HUES6 (cell line): ENCODE data around the gene SMKR1.

Experiments used
- H3K27ac ChIP-seq: 2 replicates; pipeline ENCODE4 v1.7.0; 2013; ENCODE audit warnings: low read depth, mild to moderate bottlenecking, low read length, inconsistent platforms
- H3K27me3 ChIP-seq: 2 replicates; pipeline ENCODE4 v1.6.1; 2013; ENCODE audit warnings: low read length; ENCODE audit not compliant: control insufficient read depth, insufficient read depth
- H3K36me3 ChIP-seq: 2 replicates; pipeline ENCODE4 v1.6.1; 2013; ENCODE audit warnings: low read length; ENCODE audit not compliant: control insufficient read depth, insufficient read depth
- H3K4me1 ChIP-seq: 2 replicates; pipeline ENCODE4 v1.6.1; 2013; ENCODE audit warnings: low read length; ENCODE audit not compliant: control insufficient read depth, insufficient read depth
- H3K4me3 ChIP-seq: 2 replicates; pipeline ENCODE4 v1.5.1; 2013; ENCODE audit warnings: low read depth, low read length
- H3K9ac ChIP-seq: one replicate; pipeline ENCODE4 v1.6.1; 2013; ENCODE audit warnings: mild to moderate bottlenecking, low read length
- H3K9me3 ChIP-seq: 2 replicates; pipeline ENCODE4 v1.6.1; 2013; ENCODE audit warnings: low read depth, low read length; ENCODE audit not compliant: control insufficient read depth, insufficient read depth

Gene SMKR1

GRCh38 chr7:129501760-129502707 lies at the start of gene SMKR1:
Gene SMKR1 (plus strand): TSS chr7:129502531. CDS start chr7:129502825, 294 bp downstream.
- Histone ChIP-seq H3K36me3 (no peaks in the 10 kb centered on the region), H3K27ac (no peak within 1 kb of the TSS), H3K9me3 (no peaks in the 10 kb centered on the region), H3K4me1 (no peaks in the 10 kb centered on the region; the same call in 1 of the 2 replicates), H3K4me3 (peak within 1 kb of the TSS; percentile 66), H3K9ac (peak within 1 kb of the TSS; percentile 29), H3K27me3 (peaks cover 33% of the 10 kb centered on the region)

- Histone ChIP-seq H3K27me3 (no peaks in the 10 kb centered on the region), H3K9ac (no peak overlapping the region), H3K27ac (no peak overlapping the region), H3K4me3 (no peak overlapping the region), H3K36me3 (peaks cover 42% of the 10 kb centered on the region), H3K9me3 (peaks cover 15% of the 10 kb centered on the region), H3K4me1 (peaks cover 21% of the 10 kb centered on the region; the same call in 1 of the 2 replicates)
Observed at GRCh38 chr7:129452589-129453231, 49.6 kb upstream of the SMKR1 start.

DNA sequence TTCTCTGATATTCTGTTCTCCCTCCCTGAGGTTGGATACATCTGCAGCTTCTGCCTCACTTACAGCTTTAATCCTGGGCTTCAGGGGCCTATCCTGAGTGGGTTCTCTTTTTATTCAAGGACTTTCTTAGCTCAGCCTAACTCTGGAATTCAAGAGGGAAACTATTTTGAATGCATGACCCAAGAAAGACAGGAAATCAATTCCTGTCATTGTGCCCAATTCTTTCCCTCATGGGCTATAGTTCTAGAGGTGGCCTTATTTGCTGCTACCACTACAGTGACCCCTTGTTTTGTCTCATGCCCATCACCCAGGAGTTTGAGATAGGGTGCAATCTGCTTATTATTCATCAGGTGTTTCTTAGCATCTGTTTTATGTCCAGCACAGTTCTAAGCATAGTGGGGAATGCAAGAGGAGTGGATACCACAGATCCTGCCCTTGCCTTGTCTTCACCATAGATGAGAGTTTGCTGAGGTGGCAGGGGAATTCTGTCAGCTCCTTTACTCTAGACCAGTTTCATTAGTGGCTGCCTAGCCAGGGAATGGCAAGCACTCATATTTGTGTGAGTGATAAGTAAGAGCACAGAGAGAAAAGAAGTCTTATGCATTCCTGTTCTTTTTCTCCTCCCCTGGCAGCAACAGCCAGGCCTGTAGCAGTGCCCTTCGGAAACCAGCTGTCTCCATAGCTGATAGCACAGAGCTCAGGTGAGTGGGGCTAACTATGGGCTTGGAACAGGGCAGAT lies 48.7 kb upstream of the SMKR1 start:
- Histone ChIP-seq H3K4me3 (no peak overlapping the region), H3K9ac (no peak overlapping the region), H3K36me3 (peaks cover 51% of the 10 kb centered on the region), H3K9me3 (peaks cover 7% of the 10 kb centered on the region; the same call in 1 of the 2 replicates), H3K27me3 (no peaks in the 10 kb centered on the region), H3K4me1 (peaks cover 21% of the 10 kb centered on the region; the same call in 1 of the 2 replicates), H3K27ac (no peak overlapping the region; the same call in 1 of the 2 replicates)

DNA sequence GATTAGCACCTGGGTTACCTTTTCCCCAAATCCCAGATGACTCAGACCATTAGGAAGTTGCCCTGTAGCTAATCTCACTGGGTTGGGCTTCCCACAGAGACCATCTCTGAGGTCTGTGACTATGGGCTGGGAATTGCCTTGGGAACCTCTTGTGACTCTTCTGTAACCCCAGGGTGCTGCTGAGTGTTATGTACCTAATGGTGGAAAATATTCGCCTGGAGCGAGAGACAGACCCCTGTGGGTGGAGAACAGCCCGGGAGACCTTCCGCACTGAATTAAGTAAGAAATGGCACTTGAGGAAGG lies 48.1 kb upstream of the SMKR1 start:
- H3K36me3 ChIP-seq: peaks cover 52% of the 10 kb centered on the region
- H3K9me3 ChIP-seq: peaks cover 2% of the 10 kb centered on the region; the same call in 1 of the 2 replicates
- no peaks in the 10 kb centered on the region for H3K27me3 ChIP-seq
- H3K27ac ChIP-seq: no peak overlapping the region; the same call in 1 of the 2 replicates
- H3K9ac ChIP-seq: no peak overlapping the region
- peaks cover 21% of the 10 kb centered on the region; the same call in 1 of the 2 replicates for H3K4me1 ChIP-seq
- H3K4me3 ChIP-seq: no peak overlapping the region

DNA sequence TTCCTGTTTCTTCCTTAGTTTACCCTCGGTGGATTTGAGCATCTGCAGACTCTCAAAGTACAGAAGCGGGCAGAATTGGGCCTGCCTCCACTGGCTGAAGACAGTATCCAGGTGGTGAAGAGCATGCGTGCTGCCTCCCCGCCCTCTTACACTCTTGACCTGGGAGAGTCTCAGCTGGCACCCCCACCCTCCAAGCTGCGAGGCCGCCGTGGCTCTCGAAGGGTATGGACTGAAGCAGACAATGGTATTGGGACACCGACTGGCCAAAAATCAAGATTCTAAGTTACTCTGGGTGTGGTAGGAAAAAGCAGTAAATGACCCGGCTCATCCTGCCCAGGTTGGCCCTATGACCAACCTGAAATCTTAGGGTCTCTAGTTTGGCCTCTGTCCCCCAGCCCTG lies 45.9 kb upstream of the SMKR1 start:
- H3K9ac ChIP-seq: no peak overlapping the region
- H3K36me3 ChIP-seq: peaks cover 65% of the 10 kb centered on the region
- no peaks in the 10 kb centered on the region for H3K27me3 ChIP-seq
- H3K9me3 ChIP-seq: no peaks in the 10 kb centered on the region
- H3K27ac ChIP-seq: no peak overlapping the region
- no peak overlapping the region for H3K4me3 ChIP-seq
- peaks cover 21% of the 10 kb centered on the region; the same call in 1 of the 2 replicates for H3K4me1 ChIP-seq

GRCh38 chr7:129457101-129457500 lies 45.2 kb upstream of the SMKR1 start:
- no peak overlapping the region for H3K9ac ChIP-seq
- no peaks in the 10 kb centered on the region for H3K9me3 ChIP-seq
- no peak overlapping the region for H3K4me3 ChIP-seq
- peaks cover 21% of the 10 kb centered on the region; the same call in 1 of the 2 replicates for H3K4me1 ChIP-seq
- no peaks in the 10 kb centered on the region for H3K27me3 ChIP-seq
- peaks cover 68% of the 10 kb centered on the region for H3K36me3 ChIP-seq
- H3K27ac ChIP-seq: no peak overlapping the region

- H3K4me1 ChIP-seq: peaks cover 20% of the 10 kb centered on the region; the same call in 1 of the 2 replicates
- H3K4me3 ChIP-seq: no peak overlapping the region
- H3K9ac ChIP-seq: no peak overlapping the region
- H3K27ac ChIP-seq: no peak overlapping the region
- H3K27me3 ChIP-seq: no peaks in the 10 kb centered on the region
- H3K36me3 ChIP-seq: peaks cover 73% of the 10 kb centered on the region
- H3K9me3 ChIP-seq: no peaks in the 10 kb centered on the region
Observed at GRCh38 chr7:129458171-129458570, 44.2 kb upstream of the SMKR1 start.

GRCh38 chr7:129461809-129462208 lies 40.5 kb upstream of the SMKR1 start:
- Histone ChIP-seq H3K27ac (no peak overlapping the region), H3K9ac (no peak overlapping the region), H3K4me3 (no peak overlapping the region), H3K36me3 (peaks cover 81% of the 10 kb centered on the region), H3K4me1 (no peaks in the 10 kb centered on the region), H3K27me3 (no peaks in the 10 kb centered on the region), H3K9me3 (no peaks in the 10 kb centered on the region)

DNA sequence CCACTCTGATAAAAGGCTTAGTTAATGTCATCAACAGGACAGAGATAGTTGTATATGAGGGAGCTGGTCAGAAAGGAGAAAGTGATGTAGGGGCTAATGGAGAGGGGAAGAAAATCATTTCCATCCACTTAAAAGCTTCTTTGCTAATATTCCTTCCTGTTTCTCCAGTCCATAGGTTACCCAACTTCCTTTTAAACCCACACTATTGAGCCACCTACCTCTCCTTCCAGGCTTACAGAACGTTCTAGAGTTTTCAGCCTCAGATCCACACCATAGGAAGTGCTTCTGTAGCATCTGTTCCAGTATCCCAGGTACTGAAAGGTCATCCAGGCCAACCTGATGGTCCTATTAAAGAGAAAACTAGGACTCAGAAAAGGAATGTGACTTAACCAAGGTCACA lies 39.9 kb upstream of the SMKR1 start:
- Histone ChIP-seq H3K4me1 (no peaks in the 10 kb centered on the region), H3K9ac (no peak overlapping the region), H3K27ac (no peak overlapping the region), H3K9me3 (no peaks in the 10 kb centered on the region), H3K4me3 (no peak overlapping the region), H3K27me3 (no peaks in the 10 kb centered on the region), H3K36me3 (peaks cover 78% of the 10 kb centered on the region)

DNA sequence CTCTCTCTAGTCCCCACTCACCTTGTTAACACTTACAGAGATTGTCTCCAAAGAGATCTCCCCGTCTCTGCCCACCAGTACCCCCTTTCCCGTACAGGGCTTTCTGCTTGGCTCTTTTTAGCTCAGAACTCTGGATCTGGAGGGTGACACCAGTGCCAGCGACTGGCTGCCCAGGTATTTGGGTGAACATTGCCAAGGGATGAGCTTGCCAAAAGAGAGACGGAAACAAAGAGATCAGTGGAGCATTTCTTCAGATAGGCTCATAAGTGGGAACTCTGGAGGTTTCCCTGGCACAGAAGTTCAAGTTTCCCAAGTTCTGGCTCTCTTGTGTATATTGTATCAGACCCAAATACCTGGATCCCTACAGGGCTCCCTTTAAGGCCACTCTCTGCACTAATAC lies 38.1 kb upstream of the SMKR1 start:
- Histone ChIP-seq H3K4me3 (no peak overlapping the region), H3K27me3 (no peaks in the 10 kb centered on the region), H3K9me3 (no peaks in the 10 kb centered on the region), H3K36me3 (peaks cover 72% of the 10 kb centered on the region), H3K9ac (no peak overlapping the region), H3K4me1 (peaks cover 3% of the 10 kb centered on the region; the same call in 1 of the 2 replicates), H3K27ac (no peak overlapping the region)
